HG03045 (cell line): ENCODE measurements around the gene GADD45A.

Experiments used
- ATAC-seq: cut with Tn5 transposase; IDR thresholded peaks from one replicate; pipeline ENCODE4 v1.9.1; 2021; ENCODE audit warnings: mild to moderate bottlenecking, moderate library complexity; ENCODE audit not compliant: unreplicated experiment

GADD45A gene

GRCh38 chr1:67687649-67688048 is 2.6 kb downstream of the GADD45A start:
- ATAC-seq, result no peak

- ATAC-seq, result no peak
These were observed 3.7 kb downstream of the GADD45A start for GRCh38 chr1:67688526-67689219.

GRCh38 chr1:67689267-67690017 is 4.4 kb downstream of the GADD45A start:
- ATAC-seq, result no peak

GRCh38 chr1:67690018-67690363 is 5.0 kb downstream of the GADD45A start:
- ATAC-seq, result no peak

GRCh38 chr1:67690411-67690810 is 5.4 kb downstream of the GADD45A start:
- ATAC-seq, result no peak

- no peak for ATAC-seq
These were observed 6.7 kb downstream of the GADD45A start for GRCh38 chr1:67691712-67692111.

GRCh38 chr1:67695963-67696362 is 11.0 kb downstream of the GADD45A start:
- ATAC-seq, result no peak

GRCh38 chr1:67696708-67697107 is 11.7 kb downstream of the GADD45A start:
- ATAC-seq, result no peak

- ATAC-seq, result no peak
These were observed 15.2 kb downstream of the GADD45A start for GRCh38 chr1:67700220-67700619.

GRCh38 chr1:67700692-67701410 is 15.8 kb downstream of the GADD45A start:
- no peak for ATAC-seq

- no peak for ATAC-seq
These were observed 16.9 kb downstream of the GADD45A start for GRCh38 chr1:67701876-67702275.

- no peak for ATAC-seq
These were observed 19.4 kb downstream of the GADD45A start for GRCh38 chr1:67704351-67704750.

GRCh38 chr1:67705735-67706453 is 20.9 kb downstream of the GADD45A start:
- ATAC-seq, result no peak

GRCh38 chr1:67708606-67709005 is 23.6 kb downstream of the GADD45A start:
- no peak for ATAC-seq

- no peak for ATAC-seq
These were observed 25.4 kb downstream of the GADD45A start for GRCh38 chr1:67710417-67710816.

- ATAC-seq, result no peak
These were observed 26.3 kb downstream of the GADD45A start for GRCh38 chr1:67711158-67711854.

- no peak for ATAC-seq
These were observed 26.8 kb downstream of the GADD45A start for GRCh38 chr1:67711855-67712212.

GRCh38 chr1:67713057-67713846 is 28.3 kb downstream of the GADD45A start:
- no peak for ATAC-seq

GRCh38 chr1:67715819-67716218 is 30.8 kb downstream of the GADD45A start:
- ATAC-seq, result no peak

- ATAC-seq, result no peak
These were observed 31.8 kb downstream of the GADD45A start for GRCh38 chr1:67716800-67717199.
